Measurements from ENCODE around the gene NRF1. TPM values are rescaled to one million over a fixed set of nuclear protein-coding genes. Genes with fewer than 3 reads are reported as not detected.

NRF1 gene
- total and polyA plus RNA-seq, 2 of the 8 experiments (the other 6 are each of a cell fraction or from before 2014, with no cell fraction given), result 18.2 to 21.4 TPM

GRCh38 chr7:129746857-129747529 lies 135.5 kb downstream of the NRF1 start (continued):
- TF ChIP-seq RNF2 (IDR thresholded peaks at IDR 0.05; ENCODE audit: borderline replicate concordance, low read depth, low read length, missing control alignments, poor library complexity, severe bottlenecking) (no peak), RXRA (IDR thresholded peaks at IDR 0.05; ENCODE audit: insufficient read depth, low read depth, low read length) (no peak), JUND (IDR thresholded peaks at IDR 0.05; ENCODE audit: low read length) (no peak), ZNF274 (IDR thresholded peaks at IDR 0.05; ENCODE audit: borderline replicate concordance, extremely low read depth, low read length) (no peak), CHD7 (IDR thresholded peaks at IDR 0.05; ENCODE audit: insufficient replicate concordance, low read length) (no peak), POLR2A (IDR thresholded peaks at IDR 0.05; ENCODE audit: control extremely low read depth in 1 of 2, low read depth in 2 of 2, low read length in 2 of 2) (no peak)
